A673 (cell line): ENCODE results near the gene KIAA1549.

Experiments
- CTCF ChIP-seq: fragments of 300-800, 200-600 bp; sonication (generic); conservative IDR thresholded peaks from 2 replicates; pipeline ENCODE4 v1.5.1; 2017; ENCODE audit warnings: low read depth, mild to moderate bottlenecking, antibody characterized with exemption, low read length, moderate library complexity, mixed read lengths
- EZH2 ChIP-seq: fragments of 200-600 bp; sonication (generic); IDR thresholded peaks from 2 replicates; pipeline ENCODE4 v1.6.1; 2017; ENCODE audit warnings: borderline replicate concordance, low read depth, mild to moderate bottlenecking, mixed read lengths, antibody characterized with exemption, low read length; ENCODE audit not compliant: poor library complexity, severe bottlenecking

DNA sequence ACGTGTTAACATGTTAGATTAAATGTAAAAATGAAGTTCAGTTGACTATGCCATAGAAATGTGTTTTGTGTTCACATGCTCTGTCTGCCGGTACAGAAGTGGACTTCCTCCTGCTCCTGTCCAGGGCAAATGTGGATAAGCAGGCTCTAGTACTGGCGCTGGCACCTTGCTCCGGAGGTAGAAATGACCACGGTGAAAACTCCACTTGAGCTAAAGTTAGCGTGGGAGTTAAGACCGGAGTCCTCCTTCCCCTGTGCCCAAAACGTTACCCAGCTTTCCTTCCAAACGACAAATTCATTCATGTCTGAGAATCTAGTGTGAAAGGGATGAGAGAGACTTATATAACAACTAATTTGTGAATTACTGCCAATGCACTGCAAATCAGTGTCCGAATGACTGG lies 148.2 kb downstream of the KIAA1549 start:
- TF ChIP-seq CTCF (no peak), EZH2 (no peak)
